Measurements from ENCODE around the gene XRN2.
"Not testable (repeated sequence)": the region's sequence is repeated elsewhere in the genome, so short reads cannot be mapped to it uniquely, and the experiment has no call there.

Gene XRN2

GRCh38 chr20:21344961-21345360 lies 41.8 kb downstream of the XRN2 start:
- DNase-seq (ENCODE audit: low spot score) = no peak

- no peak for DNase-seq (ENCODE audit: low spot score)
Observed at GRCh38 chr20:21352703-21353102, 49.6 kb downstream of the XRN2 start.

- peak; percentile 36 for DNase-seq (ENCODE audit: low spot score)
Observed at GRCh38 chr20:21353236-21353635, 50.1 kb downstream of the XRN2 start.

GRCh38 chr20:21355981-21356380 lies 52.9 kb downstream of the XRN2 start:
- no peak for DNase-seq (ENCODE audit: low spot score)

- no peak for DNase-seq (ENCODE audit: low spot score)
Observed at GRCh38 chr20:21356386-21356785, 53.3 kb downstream of the XRN2 start.

GRCh38 chr20:21357844-21358243 lies 54.7 kb downstream of the XRN2 start:
- no peak for DNase-seq (ENCODE audit: low spot score)

GRCh38 chr20:21358737-21359136 lies 55.6 kb downstream of the XRN2 start:
- no peak for DNase-seq (ENCODE audit: low spot score)

GRCh38 chr20:21360705-21361104 lies 57.6 kb downstream of the XRN2 start:
- DNase-seq (ENCODE audit: low spot score) = no peak

GRCh38 chr20:21361266-21361665 lies 58.1 kb downstream of the XRN2 start:
- peak; percentile 56 for DNase-seq (ENCODE audit: low spot score)

GRCh38 chr20:21364413-21364812 lies 61.3 kb downstream of the XRN2 start:
- DNase-seq (ENCODE audit: low spot score) = no peak

GRCh38 chr20:21365771-21366170 lies 62.6 kb downstream of the XRN2 start:
- no peak for DNase-seq (ENCODE audit: low spot score)

GRCh38 chr20:21366273-21366672 lies 63.1 kb downstream of the XRN2 start:
- not testable (repeated sequence) for DNase-seq (ENCODE audit: low spot score)

GRCh38 chr20:21368791-21369190 lies 65.7 kb downstream of the XRN2 start:
- DNase-seq (ENCODE audit: low spot score) = no peak

GRCh38 chr20:21371193-21371592 lies 68.1 kb downstream of the XRN2 start:
- no peak for DNase-seq (ENCODE audit: low spot score)

- no peak for DNase-seq (ENCODE audit: low spot score)
Observed at GRCh38 chr20:21372016-21372415, 68.9 kb downstream of the XRN2 start.

- no peak for DNase-seq (ENCODE audit: low spot score)
Observed at GRCh38 chr20:21373436-21373835, 70.3 kb downstream of the XRN2 start.

GRCh38 chr20:21376626-21377025 lies 73.5 kb downstream of the XRN2 start:
- no peak for DNase-seq (ENCODE audit: low spot score)

- no peak for DNase-seq (ENCODE audit: low spot score)
Observed at GRCh38 chr20:21377701-21378100, 74.6 kb downstream of the XRN2 start.

GRCh38 chr20:21378259-21378658 lies 75.1 kb downstream of the XRN2 start:
- no peak for DNase-seq (ENCODE audit: low spot score)

- DNase-seq (ENCODE audit: low spot score) = no peak
Observed at GRCh38 chr20:21380711-21381110, 77.6 kb downstream of the XRN2 start.

GRCh38 chr20:21381619-21382018 lies 78.5 kb downstream of the XRN2 start:
- no peak for DNase-seq (ENCODE audit: low spot score)

GRCh38 chr20:21384308-21384892 lies 81.3 kb downstream of the XRN2 start:
- DNase-seq (ENCODE audit: low spot score) = no peak

- no peak for DNase-seq (ENCODE audit: low spot score)
Observed at GRCh38 chr20:21386111-21386510, 83.0 kb downstream of the XRN2 start.

- no peak for DNase-seq (ENCODE audit: low spot score)
Observed at GRCh38 chr20:21387528-21387927, 84.4 kb downstream of the XRN2 start.

GRCh38 chr20:21388566-21388965 lies 85.4 kb downstream of the XRN2 start:
- no peak for DNase-seq (ENCODE audit: low spot score)
